ENCODE results near the gene RTN4R.

RTN4R gene

DNA sequence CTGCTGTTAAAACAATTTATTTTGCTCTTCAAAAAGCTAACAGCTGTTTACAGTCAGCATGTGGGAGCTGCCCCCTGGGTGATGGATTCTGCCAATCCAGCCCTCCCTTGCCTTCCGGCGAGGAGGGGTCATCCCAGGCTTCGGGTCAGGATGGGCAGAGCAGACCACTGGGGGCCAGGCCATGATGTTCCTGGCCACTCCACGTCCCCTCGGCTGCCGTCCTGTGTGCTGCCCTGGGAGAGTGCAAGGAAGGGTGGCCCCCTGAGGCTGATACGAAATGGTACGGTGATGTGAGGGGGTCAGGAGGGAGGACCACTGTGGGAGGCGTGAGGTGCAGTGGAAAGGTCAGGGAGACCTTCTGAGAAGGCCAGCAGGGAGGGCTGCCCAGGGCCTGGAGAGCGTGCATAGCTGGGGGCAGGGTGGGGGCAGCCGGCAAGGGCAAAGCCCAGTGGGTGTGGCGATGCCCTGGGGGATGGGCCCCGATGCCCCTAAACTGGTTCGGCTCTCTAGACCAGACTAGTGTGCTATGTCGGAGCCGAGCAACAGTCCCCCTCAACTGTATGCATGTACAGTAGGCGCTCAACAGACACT is 41.3 kb downstream of the RTN4R start:
- no peak for DNase-seq

GRCh38 chr22:20226077-20226716 is 41.9 kb downstream of the RTN4R start:
- no peak for DNase-seq

DNA sequence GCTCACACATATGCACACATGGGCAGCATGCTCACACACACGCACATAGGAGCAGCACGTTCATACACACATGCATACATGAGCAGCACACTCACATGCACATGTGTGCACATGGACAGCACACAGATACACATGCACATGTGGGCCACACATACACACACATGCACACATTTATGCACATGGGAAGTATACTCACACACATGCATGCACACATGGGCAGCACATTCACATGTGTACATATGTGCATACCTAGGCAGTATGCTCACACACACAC is 42.5 kb downstream of the RTN4R start:
- no peak for DNase-seq

DNA sequence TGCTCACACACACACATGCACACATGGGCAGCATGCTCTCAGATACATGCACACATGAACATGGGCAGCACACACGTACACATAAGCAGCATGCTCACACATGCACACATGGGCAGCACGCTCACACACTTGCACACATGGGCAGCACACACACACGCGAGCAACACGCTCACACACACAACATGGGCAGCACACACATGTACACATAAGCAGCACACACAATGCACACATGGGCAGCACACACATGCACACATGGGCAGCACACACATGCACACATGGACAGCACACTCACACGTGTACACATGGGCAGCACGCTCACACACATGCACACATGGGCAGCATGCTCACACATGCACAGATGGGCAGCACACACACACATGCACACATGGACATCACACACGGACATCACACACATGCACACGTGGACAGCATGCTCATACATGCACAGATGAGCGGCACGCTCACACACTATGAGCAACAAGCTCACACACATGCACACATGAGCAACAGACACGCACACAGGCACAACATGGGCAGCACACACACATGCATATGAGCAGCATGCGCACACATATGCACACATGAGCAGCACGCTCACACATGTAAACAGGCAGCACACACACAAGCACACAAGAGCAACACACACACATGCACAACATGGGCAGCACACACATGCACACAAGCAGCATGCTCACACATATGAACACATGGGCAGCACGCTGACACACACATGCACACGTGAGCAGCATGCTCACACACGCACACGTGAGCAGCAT is 43.0 kb downstream of the RTN4R start:
- DNase-seq, result no peak

GRCh38 chr22:20224256-20224626 is 43.9 kb downstream of the RTN4R start:
- no peak for DNase-seq

DNA sequence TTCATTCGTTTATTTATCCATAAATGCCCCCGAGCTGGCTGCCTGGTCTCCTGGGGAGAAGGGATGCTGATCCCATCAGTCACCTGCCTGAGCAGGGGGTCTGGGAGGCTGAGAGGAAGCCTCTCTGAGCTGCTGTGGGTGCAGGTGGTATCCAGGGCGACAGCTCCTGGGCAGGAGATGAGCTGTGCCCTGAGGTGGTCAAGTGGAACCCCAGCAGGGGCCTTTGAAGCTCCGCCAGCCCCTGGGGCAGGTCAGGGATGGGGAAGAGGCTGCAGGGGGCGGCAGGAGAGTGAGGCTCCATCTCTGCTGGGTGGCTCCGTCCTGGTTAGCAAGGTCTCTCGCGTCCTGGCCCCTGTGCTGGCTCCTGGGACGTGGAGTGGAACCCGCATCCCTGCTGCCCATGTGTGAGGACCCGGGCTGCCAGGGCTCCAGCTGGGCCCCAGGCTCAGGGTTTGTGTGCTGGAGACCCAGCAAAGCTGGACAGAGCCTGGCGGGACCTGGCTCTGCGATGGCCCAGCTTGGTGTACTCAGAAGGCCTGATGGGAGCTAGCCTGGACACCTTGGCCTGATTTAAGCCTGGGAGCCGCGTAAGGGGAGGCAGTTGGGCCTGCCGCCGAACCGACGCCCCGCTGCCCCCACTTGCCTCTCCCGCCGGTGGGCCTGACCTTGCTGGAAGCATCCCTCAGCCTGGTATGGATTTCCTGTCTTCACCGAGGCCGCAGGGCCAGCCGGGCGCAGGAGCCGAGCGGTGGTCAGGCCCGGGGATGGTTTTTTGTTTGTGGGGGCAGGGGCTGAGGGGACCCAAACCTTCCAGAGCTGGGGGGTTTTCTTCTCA is 44.5 kb downstream of the RTN4R start:
- DNase-seq, result no peak

GRCh38 chr22:20222764-20223420 is 45.2 kb downstream of the RTN4R start:
- no peak for DNase-seq

DNA sequence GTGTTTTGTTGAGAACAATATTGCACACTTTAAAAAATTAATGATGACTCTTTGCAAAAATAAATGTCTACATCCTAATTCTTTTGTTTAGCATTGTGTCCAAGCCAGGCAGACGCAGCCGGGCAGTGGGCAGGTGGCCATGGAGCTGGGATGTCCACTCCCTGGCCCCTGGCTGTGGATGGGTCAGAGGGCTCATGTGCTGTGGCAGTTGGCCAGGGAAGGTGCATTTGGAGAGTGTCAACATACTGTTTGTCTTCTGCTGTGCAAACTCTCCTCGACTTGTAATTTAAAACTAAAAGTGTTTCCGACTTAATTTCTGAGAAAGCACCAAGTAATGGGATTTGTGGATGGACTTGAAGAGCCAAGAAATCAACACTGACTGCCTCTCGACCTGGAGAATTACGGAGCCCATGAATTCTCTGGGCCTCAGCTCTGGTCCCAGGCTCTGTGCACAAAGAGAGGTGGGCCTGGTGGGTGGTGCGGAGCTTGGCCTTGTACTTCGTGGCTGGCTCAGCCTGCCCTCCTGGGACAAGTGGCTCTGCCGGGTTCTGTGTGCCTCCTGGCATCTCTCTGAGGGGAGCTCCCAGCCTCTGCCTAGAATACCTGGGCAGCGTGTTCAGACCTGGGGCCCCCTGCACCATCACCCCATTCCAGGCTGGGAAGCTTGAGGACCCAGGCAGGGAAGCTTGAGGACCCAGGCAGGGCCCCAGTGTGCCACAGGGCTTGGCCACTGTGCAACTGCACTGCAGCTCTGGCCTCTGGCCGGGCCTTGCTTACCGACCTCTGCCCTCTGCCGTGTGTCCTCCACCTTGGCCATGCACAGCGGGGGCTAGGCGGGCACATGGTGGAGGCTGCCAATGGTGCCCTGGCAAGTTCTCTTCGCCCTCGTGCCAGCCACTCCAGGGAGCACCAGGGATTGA is 46.4 kb downstream of the RTN4R start:
- DNase-seq, result no peak

GRCh38 chr22:20220629-20221026 is 47.5 kb downstream of the RTN4R start:
- no peak for DNase-seq

GRCh38 chr22:20219667-20220628 is 48.2 kb downstream of the RTN4R start:
- DNase-seq, result no peak

- DNase-seq, result no peak
These were observed 49.1 kb downstream of the RTN4R start for GRCh38 chr22:20218987-20219386.

- no peak for DNase-seq
These were observed 49.7 kb downstream of the RTN4R start for GRCh38 chr22:20218326-20218872.

DNA sequence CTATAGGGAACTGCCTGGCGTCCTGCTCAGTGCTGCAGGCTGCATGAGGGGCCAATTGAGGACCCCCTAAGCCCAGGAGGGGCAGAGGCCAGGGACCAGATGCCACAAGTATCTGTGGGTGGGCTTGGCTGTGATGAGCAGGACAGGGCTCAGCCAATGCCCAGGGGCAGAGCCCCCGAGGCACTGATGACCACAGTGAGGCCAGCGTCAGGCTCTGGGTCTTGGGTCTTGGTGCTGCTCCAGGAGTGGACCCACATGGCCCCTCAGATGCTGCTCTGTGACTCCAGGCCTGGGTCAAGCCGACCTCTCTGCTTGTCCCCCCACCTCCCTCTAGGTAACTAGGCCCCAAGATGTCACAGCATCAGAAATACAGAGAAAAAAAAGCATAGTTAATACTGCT is 50.6 kb downstream of the RTN4R start:
- no peak for DNase-seq

DNA sequence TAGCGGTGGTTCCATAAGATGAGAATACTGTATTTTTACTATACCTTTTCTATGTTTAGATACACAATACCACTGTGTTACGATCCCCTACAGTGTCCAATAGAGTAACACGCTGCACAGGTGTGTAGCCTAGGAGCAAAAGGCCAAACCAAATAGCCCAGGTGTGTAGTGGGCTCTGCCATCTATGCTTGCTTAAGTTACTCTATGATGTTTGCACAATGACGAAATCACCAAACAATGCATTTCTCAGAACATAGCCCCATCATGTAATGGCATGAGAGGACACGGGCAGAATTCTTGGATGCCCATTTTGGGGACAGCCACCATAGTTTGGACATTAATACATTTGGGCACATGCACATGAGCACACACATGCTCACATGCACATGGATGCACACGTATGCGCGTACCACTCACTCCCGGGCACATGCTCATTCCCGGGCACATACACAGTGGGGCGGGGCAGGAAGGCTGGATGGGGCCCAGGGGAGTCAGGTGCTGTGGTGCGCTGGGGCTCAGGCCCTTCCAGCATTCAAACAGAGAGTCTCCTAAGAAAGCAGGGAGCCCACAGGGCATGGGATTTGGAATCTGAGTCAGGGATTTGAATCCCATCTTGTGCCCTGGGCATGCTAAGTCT is 51.1 kb downstream of the RTN4R start:
- DNase-seq, result no peak

DNA sequence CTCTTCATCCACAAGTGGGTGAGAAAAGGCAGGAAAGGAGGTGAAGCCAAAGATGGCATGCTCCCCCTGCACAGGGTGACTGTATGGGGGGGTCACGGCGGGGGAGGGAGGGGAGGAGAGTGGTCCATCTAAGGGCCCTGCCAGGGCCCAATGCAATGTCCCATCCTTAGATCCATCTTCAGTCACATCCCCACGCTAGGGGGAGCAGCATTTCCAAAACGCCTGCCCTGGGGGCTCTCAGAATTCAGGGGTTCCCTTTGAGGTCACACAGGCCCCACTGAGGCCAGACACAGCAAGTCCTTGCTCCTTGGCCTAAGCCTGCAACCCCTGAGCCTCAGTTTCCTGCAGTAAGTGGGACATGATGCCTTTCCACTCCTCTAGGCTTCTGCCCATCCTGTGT is 52.4 kb downstream of the RTN4R start:
- no peak for DNase-seq

DNA sequence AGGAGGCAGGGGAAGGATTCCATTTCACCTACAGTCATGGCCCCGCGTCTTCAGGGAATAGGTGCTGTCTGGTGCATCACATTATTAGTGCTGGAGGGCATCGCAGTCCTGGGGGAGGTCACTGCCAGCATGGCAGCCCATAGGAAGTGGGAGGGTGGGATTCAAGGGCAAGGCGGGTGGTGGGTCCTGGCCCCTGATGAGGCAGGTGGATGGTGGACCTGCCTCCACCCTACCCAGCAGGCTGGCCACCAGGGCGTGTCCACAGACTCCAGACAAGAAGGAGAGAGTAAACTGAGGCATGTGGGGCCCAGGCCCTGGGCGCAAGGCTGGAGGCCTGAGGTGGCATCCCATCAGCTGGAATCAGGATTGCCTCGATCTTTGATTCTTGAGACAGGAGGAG is 53.3 kb downstream of the RTN4R start:
- no peak for DNase-seq

DNA sequence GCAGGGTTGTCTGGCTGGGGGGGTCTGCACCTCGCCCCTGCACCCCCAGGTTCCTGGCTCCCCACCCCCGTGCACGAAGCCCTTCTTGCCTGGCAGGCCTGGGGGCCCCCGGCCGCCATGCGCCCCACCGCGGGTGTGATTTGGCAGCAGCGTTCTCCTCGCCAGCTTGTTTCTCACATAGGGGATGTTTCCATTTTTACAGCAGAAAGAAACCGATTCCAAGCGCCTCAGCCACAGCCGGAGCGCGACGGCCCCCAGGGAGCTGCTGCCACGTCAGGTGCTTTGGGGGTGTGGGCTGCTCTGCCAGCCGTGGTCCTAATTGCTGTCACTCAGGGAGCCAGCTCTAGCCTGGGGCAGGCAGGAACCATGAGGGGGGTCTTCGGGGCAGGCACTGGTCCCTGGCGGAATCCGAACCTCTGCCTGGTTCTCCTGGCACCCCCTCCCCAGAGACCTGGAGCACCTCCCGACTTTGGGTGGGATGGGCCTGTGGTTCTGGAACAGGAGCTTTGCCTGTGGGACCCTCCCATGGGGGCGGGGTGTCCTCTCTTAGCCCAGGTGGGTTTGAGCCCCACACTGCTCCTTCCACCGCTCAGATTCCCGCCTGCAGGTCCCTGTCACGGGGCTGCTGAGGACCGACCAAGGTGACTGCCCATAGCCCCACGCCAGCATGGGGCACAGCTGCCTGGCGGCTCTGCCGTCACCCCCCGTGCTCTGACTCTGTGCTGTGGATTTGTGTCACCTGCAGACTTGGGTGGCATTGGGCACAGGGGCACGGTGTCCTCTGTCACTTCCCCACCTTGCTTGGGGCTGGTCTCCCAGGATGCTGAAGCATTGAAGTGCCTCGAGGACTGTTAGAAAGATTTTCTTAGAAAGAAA is 54.0 kb downstream of the RTN4R start:
- no peak for DNase-seq

DNA sequence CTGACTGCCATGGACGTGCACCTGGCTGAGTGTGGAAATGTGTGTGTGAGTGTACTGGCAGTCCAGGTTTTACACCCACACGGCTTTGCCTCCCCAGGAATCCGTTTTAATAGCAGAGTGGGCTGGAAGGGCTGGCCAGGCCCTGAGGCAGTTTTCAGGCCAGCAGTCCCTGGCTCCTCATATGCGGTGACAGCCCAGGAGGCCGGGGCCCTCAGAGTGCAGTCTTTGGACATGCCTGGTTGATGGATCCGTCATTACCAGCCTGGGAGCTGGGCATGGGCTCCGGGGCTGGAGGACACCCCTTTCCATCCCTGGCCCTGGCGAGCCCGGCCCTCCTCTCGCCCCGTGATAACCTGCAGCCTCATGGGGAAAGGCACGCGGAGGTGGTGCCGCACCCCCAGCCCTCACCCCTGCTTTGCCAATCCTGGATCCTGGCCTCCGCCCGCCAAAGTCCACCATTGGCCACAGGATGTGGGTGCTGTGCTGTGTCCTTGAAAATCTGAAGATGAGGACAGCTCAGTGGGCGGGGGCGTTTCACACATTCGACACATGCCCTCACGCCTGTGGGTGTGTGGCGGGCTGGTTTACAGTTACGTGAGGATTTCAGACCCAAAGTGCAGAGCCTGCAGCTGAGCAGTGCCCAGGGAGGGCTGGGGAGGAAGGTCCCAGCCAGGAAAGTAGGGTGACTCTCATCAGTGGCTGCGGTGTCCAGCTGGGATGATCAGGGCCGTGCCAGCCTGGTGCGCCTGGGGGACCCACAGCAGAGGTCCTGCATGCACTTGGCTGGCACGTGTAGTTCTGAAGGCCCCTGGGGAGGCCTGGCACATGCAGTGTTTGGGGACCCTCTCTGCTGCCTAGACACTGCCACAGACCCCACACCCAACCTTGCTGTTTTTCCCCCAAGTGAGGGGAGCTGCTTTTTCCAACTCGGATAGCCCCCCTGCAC is 55.1 kb downstream of the RTN4R start:
- DNase-seq, result no peak
